ENCODE data around the gene AFMID. TPM values are rescaled to one million over a fixed set of nuclear protein-coding genes. Genes with fewer than 3 reads are reported as not detected.

Gene AFMID
- total RNA-seq, 1 donor from 2014 or later = 25.5 TPM

DNA sequence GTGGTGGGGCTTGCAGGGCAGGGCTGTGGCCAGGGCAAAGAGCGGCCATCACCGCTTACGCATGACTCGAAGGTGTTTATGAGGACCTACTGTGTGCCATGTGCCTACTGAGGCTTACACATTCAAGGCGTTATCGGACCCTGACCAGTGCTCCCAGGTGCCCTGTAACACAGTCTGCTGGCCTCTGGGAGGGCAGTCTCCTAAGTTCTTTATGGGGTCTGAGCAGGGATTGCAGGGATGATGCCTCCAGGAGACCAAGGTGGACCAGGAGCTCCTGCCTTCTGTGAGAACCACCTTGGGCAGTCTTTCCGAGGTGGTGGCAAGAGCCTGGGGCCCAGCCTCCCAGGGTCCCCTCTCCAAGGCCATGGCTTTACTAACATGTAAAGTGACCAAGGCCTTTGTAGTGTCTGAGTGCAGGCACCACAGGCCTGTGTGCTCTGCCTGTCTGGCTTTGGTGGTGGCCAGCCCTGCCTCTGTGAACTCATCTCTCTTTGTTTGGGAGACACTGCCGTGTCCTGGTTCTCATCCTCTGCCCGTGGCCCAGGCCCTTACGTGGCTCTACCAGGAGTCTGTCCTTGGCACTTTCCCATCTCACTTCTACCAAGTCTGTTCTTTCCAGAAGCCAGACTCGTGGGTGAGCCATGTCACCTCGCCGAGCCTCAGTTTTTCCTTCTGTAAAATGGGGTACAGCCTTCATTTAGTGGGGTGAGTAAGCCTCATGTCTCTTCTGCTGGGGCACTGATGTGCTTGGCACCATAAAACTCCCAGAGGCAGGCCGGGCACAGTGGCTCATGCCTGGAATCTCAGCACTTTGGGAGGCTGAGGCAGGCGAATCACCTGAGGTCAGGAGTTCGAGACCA, 22.2 kb upstream of the AFMID start:
- Mint-ChIP-seq H3K36me3 (ENCODE audit: low read depth) (no peaks in the 10 kb centered on the region), H3K27ac (ENCODE audit: unreplicated experiment) (no peak overlapping the region), H3K27me3 (ENCODE audit: low read depth) (no peaks in the 10 kb centered on the region), H3K4me3 (ENCODE audit: unreplicated experiment) (no peak overlapping the region), H3K9me3 (ENCODE audit: low read depth) (no peaks in the 10 kb centered on the region), H3K4me1 (ENCODE audit: low read depth) (peaks cover 7% of the 10 kb centered on the region)
- TF ChIP-seq, protein P1, sequence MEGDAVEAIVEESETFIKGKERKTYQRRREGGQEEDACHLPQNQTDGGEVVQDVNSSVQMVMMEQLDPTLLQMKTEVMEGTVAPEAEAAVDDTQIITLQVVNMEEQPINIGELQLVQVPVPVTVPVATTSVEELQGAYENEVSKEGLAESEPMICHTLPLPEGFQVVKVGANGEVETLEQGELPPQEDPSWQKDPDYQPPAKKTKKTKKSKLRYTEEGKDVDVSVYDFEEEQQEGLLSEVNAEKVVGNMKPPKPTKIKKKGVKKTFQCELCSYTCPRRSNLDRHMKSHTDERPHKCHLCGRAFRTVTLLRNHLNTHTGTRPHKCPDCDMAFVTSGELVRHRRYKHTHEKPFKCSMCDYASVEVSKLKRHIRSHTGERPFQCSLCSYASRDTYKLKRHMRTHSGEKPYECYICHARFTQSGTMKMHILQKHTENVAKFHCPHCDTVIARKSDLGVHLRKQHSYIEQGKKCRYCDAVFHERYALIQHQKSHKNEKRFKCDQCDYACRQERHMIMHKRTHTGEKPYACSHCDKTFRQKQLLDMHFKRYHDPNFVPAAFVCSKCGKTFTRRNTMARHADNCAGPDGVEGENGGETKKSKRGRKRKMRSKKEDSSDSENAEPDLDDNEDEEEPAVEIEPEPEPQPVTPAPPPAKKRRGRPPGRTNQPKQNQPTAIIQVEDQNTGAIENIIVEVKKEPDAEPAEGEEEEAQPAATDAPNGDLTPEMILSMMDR (IDR thresholded peaks at IDR 0.05) = no peak
- DNase-seq (ENCODE audit: low spot score) = no peak

DNA sequence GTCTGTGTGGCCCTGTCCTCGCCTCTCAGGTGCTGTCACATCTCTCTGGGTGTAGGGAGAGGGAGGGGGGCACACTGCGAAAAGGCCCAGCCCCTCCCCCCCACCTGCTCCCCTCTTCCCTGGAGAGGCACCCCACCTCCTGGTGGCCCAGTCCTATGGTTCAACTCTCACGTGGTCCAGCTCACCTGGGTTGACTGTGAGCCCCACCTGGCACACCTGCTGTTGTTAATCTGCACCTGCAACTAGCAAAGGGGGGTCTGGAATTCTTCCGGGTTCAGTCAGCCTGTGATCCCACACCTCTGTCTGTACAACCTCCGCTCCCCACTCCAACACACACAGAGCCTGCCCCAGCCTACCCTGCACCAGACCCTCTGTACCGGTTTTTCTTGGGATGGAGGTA, 20.7 kb upstream of the AFMID start:
- H3K9me3 Mint-ChIP-seq (ENCODE audit: low read depth) = no peaks in the 10 kb centered on the region
- H3K36me3 Mint-ChIP-seq (ENCODE audit: low read depth) = no peaks in the 10 kb centered on the region
- no peak overlapping the region for H3K27ac Mint-ChIP-seq (ENCODE audit: unreplicated experiment)
- peaks cover 7% of the 10 kb centered on the region for H3K4me1 Mint-ChIP-seq (ENCODE audit: low read depth)
- H3K27me3 Mint-ChIP-seq (ENCODE audit: low read depth) = no peaks in the 10 kb centered on the region
- TF ChIP-seq, protein P1 (IDR thresholded peaks at IDR 0.05) = no peak
- H3K4me3 Mint-ChIP-seq (ENCODE audit: unreplicated experiment) = no peak overlapping the region
- no peak for DNase-seq (ENCODE audit: low spot score)

GRCh38 chr17:78168242-78168902, 18.8 kb upstream of the AFMID start, which contains the start of gene SYNGR2:
Gene SYNGR2, plus strand, starts transcription at chr17:78168581. Its CDS starts 36 bp downstream, at chr17:78168617.
- H3K27ac Mint-ChIP-seq (ENCODE audit: unreplicated experiment) = no peak within 1 kb of the TSS
- H3K36me3 Mint-ChIP-seq (ENCODE audit: low read depth) = no peaks in the 10 kb centered on the region
- H3K4me1 Mint-ChIP-seq (ENCODE audit: low read depth) = peaks cover 21% of the 10 kb centered on the region
- DNase-seq (ENCODE audit: low spot score) = no peak
- peak within 1 kb of the TSS; percentile 71 for H3K4me3 Mint-ChIP-seq (ENCODE audit: unreplicated experiment)
- H3K27me3 Mint-ChIP-seq (ENCODE audit: low read depth) = no peaks in the 10 kb centered on the region
- TF ChIP-seq, protein P1 (IDR thresholded peaks at IDR 0.05) = no peak
- no peaks in the 10 kb centered on the region for H3K9me3 Mint-ChIP-seq (ENCODE audit: low read depth)

DNA sequence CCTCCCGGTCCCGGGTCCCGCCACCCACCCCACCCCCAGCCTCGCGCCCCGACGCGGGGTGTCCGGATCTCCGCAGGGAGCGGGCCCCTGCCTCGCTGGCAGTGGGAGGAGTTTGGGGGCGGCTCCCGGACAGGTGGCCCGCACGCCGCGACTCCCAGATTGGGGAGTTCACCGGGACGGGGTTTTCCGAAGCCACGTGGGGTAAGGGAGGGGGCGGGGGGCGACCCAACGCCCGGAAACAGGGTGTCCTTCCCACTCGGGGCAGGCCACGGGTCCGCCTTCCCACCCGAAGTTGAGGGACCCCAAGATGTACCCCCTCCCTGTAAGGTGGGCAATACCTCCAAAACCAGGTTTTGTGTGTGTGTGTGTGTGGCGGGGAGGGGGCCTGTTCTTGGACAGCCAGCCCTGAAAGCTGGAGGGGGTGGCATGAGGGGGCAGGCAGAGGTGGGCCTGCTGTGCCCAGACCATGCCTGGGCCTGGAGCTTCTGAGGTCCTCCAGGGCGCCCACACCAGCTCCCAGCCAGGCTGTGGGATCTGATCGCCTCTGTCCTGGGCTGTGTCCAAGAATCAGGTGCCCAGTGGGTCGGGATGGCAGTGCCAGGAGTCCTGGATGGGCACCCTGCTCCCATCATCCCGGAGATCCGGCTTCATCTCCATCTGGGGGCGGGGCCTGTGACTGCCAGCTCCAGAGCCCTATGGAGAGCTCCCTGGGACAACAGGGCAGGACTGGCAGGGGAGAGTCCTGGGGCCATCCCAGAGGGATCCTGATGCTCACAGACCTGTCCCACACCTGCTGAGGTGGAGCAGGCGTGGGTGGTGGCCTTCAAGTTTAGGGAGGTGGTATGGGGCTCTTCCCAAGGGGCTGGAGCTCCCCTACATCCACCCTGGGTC, 18.0 kb upstream of the AFMID start:
- Mint-ChIP-seq H3K9me3 (ENCODE audit: low read depth) (no peaks in the 10 kb centered on the region), H3K36me3 (ENCODE audit: low read depth) (peaks cover 3% of the 10 kb centered on the region), H3K27ac (ENCODE audit: unreplicated experiment) (no peak overlapping the region), H3K4me1 (ENCODE audit: low read depth) (peaks cover 21% of the 10 kb centered on the region), H3K4me3 (ENCODE audit: unreplicated experiment) (peak overlapping the region; percentile 71), H3K27me3 (ENCODE audit: low read depth) (no peaks in the 10 kb centered on the region)
- TF ChIP-seq, protein P1 (IDR thresholded peaks at IDR 0.05) = no peak
- no peak for DNase-seq (ENCODE audit: low spot score)
